ENCODE data around the gene TLE7.

The TLE7 gene

GRCh38 chr16:71439523-71439922, 2.3 kb downstream of the TLE7 start:
- in situ Hi-C loops (cut with MboI; ENCODE audit: low sequenced_read_pairs) = no loop called here
- Histone ChIP-seq H3K4me3 (no peak overlapping the region), H3K4me1 (no peaks in the 10 kb centered on the region), H3K36me3 (replicated peaks) (no peaks in the 10 kb centered on the region), H3K27me3 (ENCODE audit: low read depth) (no peaks in the 10 kb centered on the region), H3K9me3 (no peaks in the 10 kb centered on the region)
- DNase-seq (ENCODE audit: low spot score in 2 of 2) = no peak

GRCh38 chr16:71436473-71436872, 5.4 kb downstream of the TLE7 start:
- H3K9me3 ChIP-seq = no peaks in the 10 kb centered on the region
- no peaks in the 10 kb centered on the region for H3K36me3 ChIP-seq (replicated peaks)
- no peaks in the 10 kb centered on the region for H3K4me1 ChIP-seq
- H3K4me3 ChIP-seq = no peak overlapping the region
- no peaks in the 10 kb centered on the region for H3K27me3 ChIP-seq (ENCODE audit: low read depth)
- DNase-seq (ENCODE audit: low spot score in 2 of 2) = no peak
- in situ Hi-C loops (cut with MboI; ENCODE audit: low sequenced_read_pairs) = no loop called here

- no peak overlapping the region for H3K4me3 ChIP-seq
- H3K9me3 ChIP-seq = no peaks in the 10 kb centered on the region
- no peak for DNase-seq (ENCODE audit: low spot score in 2 of 2)
- H3K36me3 ChIP-seq (replicated peaks) = no peaks in the 10 kb centered on the region
- no peaks in the 10 kb centered on the region for H3K4me1 ChIP-seq
- in situ Hi-C loops (cut with MboI; ENCODE audit: low sequenced_read_pairs) = no loop called here
- H3K27me3 ChIP-seq (ENCODE audit: low read depth) = no peaks in the 10 kb centered on the region
Measured at GRCh38 chr16:71432906-71433305, 8.9 kb downstream of the TLE7 start.

GRCh38 chr16:71431991-71432390, 9.9 kb downstream of the TLE7 start:
- in situ Hi-C loops (cut with MboI; ENCODE audit: low sequenced_read_pairs) = no loop called here
- Histone ChIP-seq H3K4me1 (no peaks in the 10 kb centered on the region), H3K4me3 (no peak overlapping the region), H3K27me3 (ENCODE audit: low read depth) (no peaks in the 10 kb centered on the region), H3K36me3 (replicated peaks) (no peaks in the 10 kb centered on the region), H3K9me3 (no peaks in the 10 kb centered on the region)
- DNase-seq (ENCODE audit: low spot score in 2 of 2) = no peak

GRCh38 chr16:71431176-71431575, 10.7 kb downstream of the TLE7 start:
- H3K4me1 ChIP-seq = no peaks in the 10 kb centered on the region
- no peak overlapping the region for H3K4me3 ChIP-seq
- H3K36me3 ChIP-seq (replicated peaks) = no peaks in the 10 kb centered on the region
- no peak for DNase-seq (ENCODE audit: low spot score in 2 of 2)
- H3K27me3 ChIP-seq (ENCODE audit: low read depth) = peaks cover 1% of the 10 kb centered on the region; the same call in 1 of the 2 replicates
- no peaks in the 10 kb centered on the region for H3K9me3 ChIP-seq
- in situ Hi-C loops (cut with MboI; ENCODE audit: low sequenced_read_pairs) = no loop called here

GRCh38 chr16:71430744-71431143, 11.1 kb downstream of the TLE7 start:
- no peak overlapping the region for H3K4me3 ChIP-seq
- no peak for DNase-seq (ENCODE audit: low spot score in 2 of 2)
- H3K4me1 ChIP-seq = no peaks in the 10 kb centered on the region
- no peaks in the 10 kb centered on the region for H3K9me3 ChIP-seq
- in situ Hi-C loops (cut with MboI; ENCODE audit: low sequenced_read_pairs) = no loop called here
- H3K36me3 ChIP-seq (replicated peaks) = no peaks in the 10 kb centered on the region
- H3K27me3 ChIP-seq (ENCODE audit: low read depth) = peaks cover 3% of the 10 kb centered on the region; the same call in 1 of the 2 replicates

GRCh38 chr16:71429581-71429980, 12.3 kb downstream of the TLE7 start:
- H3K9me3 ChIP-seq = no peaks in the 10 kb centered on the region
- no peak for DNase-seq (ENCODE audit: low spot score in 2 of 2)
- H3K36me3 ChIP-seq (replicated peaks) = no peaks in the 10 kb centered on the region
- H3K4me1 ChIP-seq = no peaks in the 10 kb centered on the region
- no peak overlapping the region for H3K4me3 ChIP-seq
- in situ Hi-C loops (cut with MboI; ENCODE audit: low sequenced_read_pairs) = no loop called here
- peaks cover 3% of the 10 kb centered on the region; the same call in 1 of the 2 replicates for H3K27me3 ChIP-seq (ENCODE audit: low read depth)

GRCh38 chr16:71428883-71429282, 13.0 kb downstream of the TLE7 start:
- in situ Hi-C loops (cut with MboI; ENCODE audit: low sequenced_read_pairs) = no loop called here
- Histone ChIP-seq H3K4me3 (no peak overlapping the region), H3K9me3 (no peaks in the 10 kb centered on the region), H3K4me1 (no peaks in the 10 kb centered on the region), H3K36me3 (replicated peaks) (no peaks in the 10 kb centered on the region), H3K27me3 (ENCODE audit: low read depth) (peaks cover 7% of the 10 kb centered on the region)
- DNase-seq (ENCODE audit: low spot score in 2 of 2) = no peak

GRCh38 chr16:71428385-71428784, 13.5 kb downstream of the TLE7 start:
- H3K36me3 ChIP-seq (replicated peaks) = no peaks in the 10 kb centered on the region
- no peaks in the 10 kb centered on the region for H3K9me3 ChIP-seq
- H3K27me3 ChIP-seq (ENCODE audit: low read depth) = peaks cover 8% of the 10 kb centered on the region
- H3K4me1 ChIP-seq = no peaks in the 10 kb centered on the region
- DNase-seq (ENCODE audit: low spot score in 2 of 2) = no peak
- no peak overlapping the region for H3K4me3 ChIP-seq
- in situ Hi-C loops (cut with MboI; ENCODE audit: low sequenced_read_pairs) = no loop called here

- Histone ChIP-seq H3K9me3 (no peaks in the 10 kb centered on the region), H3K4me1 (no peaks in the 10 kb centered on the region), H3K36me3 (replicated peaks) (no peaks in the 10 kb centered on the region), H3K27me3 (ENCODE audit: low read depth) (peaks cover 8% of the 10 kb centered on the region), H3K4me3 (no peak overlapping the region)
- in situ Hi-C loops (cut with MboI; ENCODE audit: low sequenced_read_pairs) = no loop called here
- DNase-seq (ENCODE audit: low spot score in 2 of 2) = no peak
Measured at GRCh38 chr16:71426880-71427615, 14.8 kb downstream of the TLE7 start.

- H3K27me3 ChIP-seq (ENCODE audit: low read depth) = peaks cover 9% of the 10 kb centered on the region
- H3K4me3 ChIP-seq = peak overlapping the region; percentile 36
- no peaks in the 10 kb centered on the region for H3K9me3 ChIP-seq
- DNase-seq (ENCODE audit: low spot score in 2 of 2) = peak; percentile 72
- in situ Hi-C loops (cut with MboI; ENCODE audit: low sequenced_read_pairs) = no loop called here
- H3K4me1 ChIP-seq = no peaks in the 10 kb centered on the region
- no peaks in the 10 kb centered on the region for H3K36me3 ChIP-seq (replicated peaks)
Measured at GRCh38 chr16:71426069-71426879, 15.6 kb downstream of the TLE7 start.

- H3K36me3 ChIP-seq (replicated peaks) = no peaks in the 10 kb centered on the region
- no peaks in the 10 kb centered on the region for H3K9me3 ChIP-seq
- H3K4me1 ChIP-seq = no peaks in the 10 kb centered on the region
- no peak for DNase-seq (ENCODE audit: low spot score in 2 of 2)
- in situ Hi-C loops (cut with MboI; ENCODE audit: low sequenced_read_pairs) = no loop called here
- peak overlapping the region; percentile 36 for H3K4me3 ChIP-seq
- peaks cover 12% of the 10 kb centered on the region for H3K27me3 ChIP-seq (ENCODE audit: low read depth)
Measured at GRCh38 chr16:71425746-71426068, 16.1 kb downstream of the TLE7 start.

GRCh38 chr16:71424626-71425025, 17.2 kb downstream of the TLE7 start:
- no peaks in the 10 kb centered on the region for H3K36me3 ChIP-seq (replicated peaks)
- no peaks in the 10 kb centered on the region for H3K4me1 ChIP-seq
- no peak overlapping the region for H3K4me3 ChIP-seq
- no peak for DNase-seq (ENCODE audit: low spot score in 2 of 2)
- no peaks in the 10 kb centered on the region for H3K9me3 ChIP-seq
- peaks cover 12% of the 10 kb centered on the region for H3K27me3 ChIP-seq (ENCODE audit: low read depth)
- in situ Hi-C loops (cut with MboI; ENCODE audit: low sequenced_read_pairs) = loop anchor here (25.0 kb wide), 1 partner anchor 188 kb away; no protein-coding TSS in a partner anchor

- H3K9me3 ChIP-seq = no peaks in the 10 kb centered on the region
- H3K4me1 ChIP-seq = no peaks in the 10 kb centered on the region
- in situ Hi-C loops (cut with MboI; ENCODE audit: low sequenced_read_pairs) = loop anchor here (25.0 kb wide), 1 partner anchor 188 kb away; no protein-coding TSS in a partner anchor
- no peak overlapping the region for H3K4me3 ChIP-seq
- H3K27me3 ChIP-seq (ENCODE audit: low read depth) = peaks cover 13% of the 10 kb centered on the region
- no peaks in the 10 kb centered on the region for H3K36me3 ChIP-seq (replicated peaks)
- DNase-seq (ENCODE audit: low spot score in 2 of 2) = no peak
Measured at GRCh38 chr16:71423865-71424264, 18.0 kb downstream of the TLE7 start.

All from HAP-1 (cell line).